ENCODE measurements around the gene PPIL4.

Gene PPIL4

DNA sequence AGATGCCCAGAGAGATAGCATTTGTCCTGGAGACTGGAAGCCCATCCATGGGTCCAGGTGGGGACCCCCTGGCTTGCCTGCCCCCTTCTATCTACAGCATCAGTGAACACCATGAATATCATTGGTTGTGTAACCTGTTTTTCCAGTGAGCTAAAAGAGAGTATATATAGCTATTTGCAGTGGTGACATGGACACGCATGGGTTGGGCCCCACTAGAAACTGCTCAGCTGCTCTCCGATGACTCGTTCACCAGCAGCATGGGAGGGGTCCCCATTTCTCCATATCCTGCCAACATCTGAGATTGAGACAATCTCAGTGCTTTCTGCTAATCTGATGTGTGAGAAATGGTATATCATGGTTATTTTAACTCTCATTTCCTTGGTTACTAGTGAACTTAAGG lies 57.0 kb downstream of the PPIL4 start:
- DNase-seq = no peak
- intact Hi-C loops (cut with DNase I) = no loop called here

DNA sequence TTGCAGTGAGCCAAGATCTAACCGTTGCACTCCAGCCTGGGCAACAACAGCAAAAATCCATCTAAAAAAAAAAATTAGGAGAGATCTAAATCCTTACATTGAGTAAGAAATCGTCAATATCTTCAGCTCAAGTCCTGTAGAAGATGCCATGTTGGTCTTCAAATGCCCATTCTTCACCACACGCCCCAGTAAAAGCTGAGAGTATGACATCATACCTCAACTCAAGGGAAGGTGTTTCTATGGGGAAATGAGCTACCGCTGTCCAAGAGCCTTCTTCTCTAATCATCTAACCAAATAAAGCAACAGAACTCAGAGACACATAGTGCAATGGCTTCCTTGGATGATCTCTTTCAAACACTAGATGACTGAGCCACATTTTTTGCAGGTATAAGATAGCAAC lies 58.5 kb downstream of the PPIL4 start:
- DNase-seq = no peak
- intact Hi-C loops (cut with DNase I) = no loop called here

DNA sequence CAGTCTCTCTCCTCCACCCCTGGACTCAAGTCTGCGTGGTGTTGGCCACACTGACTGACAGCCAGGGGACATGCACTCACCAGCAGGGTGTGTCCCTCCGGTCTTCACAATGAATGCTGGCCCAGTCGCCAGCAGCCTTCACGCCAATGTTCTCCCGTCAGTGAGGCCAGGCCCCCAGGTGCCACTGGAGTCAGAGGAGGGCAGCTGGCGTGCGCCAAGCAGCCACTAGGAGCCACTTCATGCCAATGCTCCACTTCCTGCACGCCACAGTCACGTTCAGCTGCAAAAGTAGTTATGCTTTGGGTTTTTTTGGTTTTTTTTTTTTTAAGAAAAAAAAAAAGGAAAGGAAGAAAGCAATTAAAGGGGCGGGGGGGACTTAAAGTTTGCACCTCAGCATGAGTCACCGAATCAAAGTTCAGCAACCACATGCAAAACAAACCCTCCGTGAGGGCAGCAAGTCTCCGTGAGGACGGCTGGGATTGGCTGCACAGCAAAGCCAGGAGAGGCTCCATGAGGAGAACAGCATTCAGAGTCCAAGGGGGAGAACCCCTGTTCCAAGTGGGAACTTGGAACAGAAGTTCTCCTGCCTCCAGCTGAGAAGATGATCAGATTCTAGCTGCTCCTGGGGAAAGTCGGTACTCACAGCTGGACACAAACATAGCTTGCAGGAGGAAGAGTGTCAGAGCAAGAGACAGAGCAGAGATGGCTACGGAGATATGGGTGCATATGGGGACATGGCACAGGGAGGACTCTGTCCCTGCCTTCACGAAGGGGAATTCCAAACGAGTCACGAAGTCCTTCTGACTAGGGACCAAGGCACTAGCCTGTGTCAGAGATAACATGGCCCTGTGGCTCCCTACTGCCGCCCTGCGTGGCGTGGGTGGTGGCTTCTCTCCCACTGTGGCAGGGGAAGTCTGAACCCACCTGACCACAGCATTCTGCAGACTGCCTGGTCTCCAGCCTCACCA lies 60.8 kb downstream of the PPIL4 start, which contains the start of gene ZC3H12D:
ZC3H12D (minus strand) TSS at position 282 of the 968 bp plus-strand sequence. CDS start 10,471 bp downstream, outside the sequence.
- DNase-seq = no peak
- intact Hi-C loops (cut with DNase I) = no loop called here

DNA sequence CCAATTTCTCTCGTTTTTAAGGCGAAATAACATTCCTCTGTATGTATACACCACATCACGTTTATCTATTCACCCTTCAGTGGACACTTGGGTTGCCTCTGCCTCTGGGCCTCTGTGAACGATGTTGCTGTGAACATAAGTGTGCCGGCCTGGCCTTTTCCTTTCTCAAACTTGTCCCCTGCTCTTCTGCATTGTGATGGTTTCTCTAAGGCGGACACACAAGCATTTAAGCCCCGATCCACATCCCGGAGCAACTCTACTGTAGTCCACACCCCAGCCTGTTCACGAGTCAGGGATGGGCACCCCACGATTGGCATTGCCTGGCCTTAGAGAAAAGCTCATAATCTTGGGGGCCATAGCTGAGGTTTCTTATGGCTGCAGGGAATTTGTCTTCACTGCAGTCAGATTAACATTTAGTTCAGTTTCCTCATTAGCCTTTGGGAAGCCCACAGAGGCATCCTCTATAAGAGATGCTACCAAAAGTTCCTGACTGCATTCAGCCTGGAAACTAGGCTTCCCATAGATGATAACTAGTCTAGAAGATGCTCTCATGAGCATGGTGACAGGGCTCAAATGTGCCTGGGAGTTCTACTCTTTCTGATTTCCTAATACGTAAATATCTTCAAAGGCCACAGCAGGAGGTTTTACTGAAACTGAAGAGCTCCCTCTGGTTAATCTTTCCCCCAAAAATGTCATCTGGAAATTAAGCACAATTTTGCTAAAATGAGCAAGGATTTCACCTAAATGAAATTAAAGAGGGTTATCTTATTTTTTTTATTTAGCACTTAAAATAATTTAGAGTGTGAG lies 61.8 kb downstream of the PPIL4 start:
- no peak for DNase-seq
- intact Hi-C loops (cut with DNase I) = no loop called here

DNA sequence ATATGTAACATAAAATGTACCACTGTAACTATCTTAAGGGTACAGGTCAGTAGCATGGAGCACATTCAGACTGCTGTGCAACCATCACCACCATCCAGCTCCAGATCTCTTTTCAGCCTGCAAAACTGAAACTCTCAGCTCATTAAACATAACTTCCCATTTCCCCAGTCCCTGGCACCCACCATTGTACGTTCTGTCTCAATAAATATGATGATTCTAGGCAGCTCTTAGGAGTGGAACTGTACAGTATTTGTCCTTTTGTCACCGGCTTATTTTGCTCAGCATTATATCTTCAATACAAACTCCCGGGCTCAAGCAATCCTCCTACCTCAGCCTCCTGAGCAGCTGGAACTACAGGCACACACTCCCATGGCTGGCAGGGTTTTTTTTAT lies 62.5 kb downstream of the PPIL4 start:
- DNase-seq = no peak
- intact Hi-C loops (cut with DNase I) = no loop called here

DNA sequence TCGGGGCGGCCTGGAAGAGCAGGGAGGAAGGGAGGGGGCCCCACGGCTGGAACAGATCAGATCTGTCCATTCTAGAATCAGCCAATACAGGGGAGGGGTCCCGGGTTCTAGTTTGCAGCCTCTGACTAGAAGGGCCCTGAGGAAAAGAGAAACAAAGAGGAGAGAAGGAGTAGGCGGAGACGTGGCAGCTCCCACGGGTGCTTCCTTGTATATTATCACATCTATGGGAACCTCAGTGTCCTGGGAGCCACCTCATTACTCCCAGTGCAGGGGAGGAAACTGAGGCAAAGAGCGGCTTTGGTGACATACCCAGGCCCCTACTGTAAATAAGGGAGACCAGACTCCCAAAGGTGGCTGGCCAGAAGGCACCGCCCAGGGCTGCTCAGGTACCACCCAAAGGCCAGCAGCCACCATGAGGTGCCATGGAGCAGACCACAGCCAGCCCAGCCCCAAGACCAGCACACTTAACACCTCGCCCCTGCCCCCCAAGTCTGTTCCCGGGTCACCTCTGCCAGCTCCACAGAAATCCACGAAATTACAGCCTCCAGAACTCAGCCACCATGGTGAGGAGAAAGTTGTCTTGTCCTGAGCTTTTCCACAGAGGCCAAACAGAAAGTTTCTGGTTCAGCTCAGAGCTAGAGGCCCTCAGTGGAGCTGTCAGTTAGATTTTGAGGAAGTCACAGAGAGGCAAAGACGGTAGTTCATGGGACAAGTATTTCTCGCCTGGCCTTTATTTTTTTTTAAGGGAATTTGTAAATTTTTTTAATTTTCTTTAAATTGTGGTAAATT lies 63.1 kb downstream of the PPIL4 start:
- intact Hi-C loops (cut with DNase I) = no loop called here
- no peak for DNase-seq

DNA sequence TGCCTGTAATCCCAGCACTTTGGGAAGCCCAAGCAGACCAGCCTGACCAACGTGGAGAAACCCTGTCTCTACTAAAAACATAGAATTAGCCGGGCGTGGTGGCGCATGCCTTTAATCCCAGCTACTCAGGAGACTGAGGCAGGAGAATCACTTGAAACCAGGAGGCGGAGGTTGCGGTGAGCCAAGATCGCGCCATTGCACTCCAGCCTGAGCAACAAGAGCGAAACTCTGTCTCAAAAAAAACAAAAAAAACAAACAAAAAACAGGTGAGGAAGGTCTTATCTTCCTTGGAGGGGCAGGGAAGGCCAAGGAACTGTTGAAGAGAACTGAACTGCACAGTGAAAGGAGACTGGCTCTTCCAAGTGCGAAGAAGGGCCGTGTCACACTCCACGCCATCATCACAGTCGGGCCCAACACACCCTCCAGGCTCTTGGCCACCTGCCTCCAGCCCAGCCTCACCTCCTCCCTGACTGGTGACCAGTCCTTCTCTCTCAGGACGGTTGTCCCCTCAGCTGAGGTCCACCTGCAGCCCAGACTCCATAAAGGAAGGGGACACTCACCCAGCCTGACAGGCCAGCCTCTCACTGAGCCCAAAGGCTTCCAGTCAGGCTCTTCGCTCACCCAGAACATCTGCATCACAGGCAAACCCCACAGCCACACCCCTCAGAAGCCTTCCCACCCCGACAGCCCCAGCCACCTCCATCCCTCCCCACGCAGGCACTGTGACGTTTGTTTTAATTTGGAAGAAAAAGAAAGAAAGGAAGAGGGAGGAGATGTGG lies 65.2 kb downstream of the PPIL4 start:
- no peak for DNase-seq
- intact Hi-C loops (cut with DNase I) = no loop called here

DNA sequence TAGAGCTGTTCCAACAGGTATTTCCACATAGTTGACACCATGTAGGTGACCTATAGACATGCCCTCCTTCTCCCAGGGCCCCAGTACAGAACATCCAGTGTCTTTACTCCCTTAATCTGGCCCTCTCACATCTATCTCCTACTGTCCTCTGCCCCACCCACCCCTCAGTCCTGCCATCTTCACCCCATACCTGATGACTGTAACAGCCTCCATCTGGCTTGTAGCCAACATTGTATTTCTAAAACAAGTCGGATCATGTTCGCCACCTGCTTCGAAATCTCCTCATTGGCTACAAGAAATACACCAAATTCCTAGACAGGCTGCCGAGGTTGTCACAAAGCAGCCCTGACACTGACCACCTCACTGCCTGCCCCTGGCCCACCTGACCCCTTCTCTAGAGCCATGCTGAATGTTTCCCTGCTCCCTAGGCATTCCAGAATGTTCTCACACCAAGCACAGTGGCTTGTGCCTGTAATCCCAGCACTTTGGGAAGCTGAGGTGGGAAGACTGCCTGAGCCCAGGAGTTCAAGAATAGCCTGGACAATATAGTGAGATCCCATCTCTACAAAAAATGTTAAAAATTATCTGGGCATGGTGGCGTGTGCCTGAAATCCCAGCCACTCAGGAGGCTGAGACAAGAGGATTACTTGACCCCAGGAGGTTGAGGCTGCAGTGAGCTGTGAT lies 67.1 kb downstream of the PPIL4 start:
- no peak for DNase-seq
- intact Hi-C loops (cut with DNase I) = no loop called here

DNA sequence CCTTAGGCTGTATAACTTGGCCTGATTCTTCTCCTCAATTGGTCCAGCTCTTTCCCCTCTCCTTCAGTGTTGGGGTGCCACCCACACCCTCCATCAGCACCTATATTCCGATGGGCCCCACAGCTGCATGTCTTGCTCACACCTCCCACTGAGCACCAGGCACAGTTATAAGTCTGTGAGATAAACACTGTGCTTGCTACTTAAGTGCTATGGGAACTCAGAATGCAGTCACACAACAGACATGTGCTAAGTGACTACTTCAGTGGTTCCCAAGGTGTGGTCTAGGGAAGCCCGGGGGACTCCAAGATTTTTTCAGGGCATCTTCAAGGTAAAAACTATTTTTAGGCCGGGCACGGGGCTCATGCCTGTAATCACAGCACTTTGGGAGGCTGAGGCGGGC lies 68.3 kb downstream of the PPIL4 start:
- intact Hi-C loops (cut with DNase I) = no loop called here
- peak in 1 of 10 donors; percentile 70 for DNase-seq

DNA sequence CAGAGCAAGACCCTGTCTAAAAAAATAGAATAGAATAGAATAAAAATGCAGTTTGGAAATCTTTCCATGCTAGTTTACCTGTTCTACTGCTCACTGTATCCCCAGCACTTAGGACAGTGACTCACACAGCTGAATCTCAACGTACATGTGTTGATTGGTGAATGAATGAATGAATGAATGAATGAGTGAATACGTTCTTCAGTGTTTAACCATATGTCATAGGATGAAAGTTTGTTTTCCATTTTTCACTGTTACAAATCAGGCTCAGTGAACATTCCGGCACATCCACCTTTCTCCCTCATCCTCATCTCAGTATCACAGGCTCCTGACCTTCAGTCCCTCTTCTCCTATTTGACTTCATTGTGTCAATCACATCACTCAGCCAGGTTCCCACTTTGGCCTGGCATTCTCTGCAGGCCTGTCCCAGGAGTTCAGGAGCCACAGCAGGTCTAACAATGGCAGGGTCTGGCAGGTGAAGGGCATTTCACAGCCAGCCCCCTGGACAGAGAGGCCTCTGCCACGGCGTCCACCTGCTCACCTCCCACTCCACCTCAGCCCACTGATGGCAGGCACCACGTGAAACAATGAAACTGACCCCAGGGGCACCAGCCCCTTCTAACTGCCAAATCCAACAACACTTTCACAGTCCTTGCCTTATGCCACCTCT lies 68.9 kb downstream of the PPIL4 start:
- peak in 1 of 10 donors; percentile 40 for DNase-seq
- intact Hi-C loops (cut with DNase I) = no loop called here

DNA sequence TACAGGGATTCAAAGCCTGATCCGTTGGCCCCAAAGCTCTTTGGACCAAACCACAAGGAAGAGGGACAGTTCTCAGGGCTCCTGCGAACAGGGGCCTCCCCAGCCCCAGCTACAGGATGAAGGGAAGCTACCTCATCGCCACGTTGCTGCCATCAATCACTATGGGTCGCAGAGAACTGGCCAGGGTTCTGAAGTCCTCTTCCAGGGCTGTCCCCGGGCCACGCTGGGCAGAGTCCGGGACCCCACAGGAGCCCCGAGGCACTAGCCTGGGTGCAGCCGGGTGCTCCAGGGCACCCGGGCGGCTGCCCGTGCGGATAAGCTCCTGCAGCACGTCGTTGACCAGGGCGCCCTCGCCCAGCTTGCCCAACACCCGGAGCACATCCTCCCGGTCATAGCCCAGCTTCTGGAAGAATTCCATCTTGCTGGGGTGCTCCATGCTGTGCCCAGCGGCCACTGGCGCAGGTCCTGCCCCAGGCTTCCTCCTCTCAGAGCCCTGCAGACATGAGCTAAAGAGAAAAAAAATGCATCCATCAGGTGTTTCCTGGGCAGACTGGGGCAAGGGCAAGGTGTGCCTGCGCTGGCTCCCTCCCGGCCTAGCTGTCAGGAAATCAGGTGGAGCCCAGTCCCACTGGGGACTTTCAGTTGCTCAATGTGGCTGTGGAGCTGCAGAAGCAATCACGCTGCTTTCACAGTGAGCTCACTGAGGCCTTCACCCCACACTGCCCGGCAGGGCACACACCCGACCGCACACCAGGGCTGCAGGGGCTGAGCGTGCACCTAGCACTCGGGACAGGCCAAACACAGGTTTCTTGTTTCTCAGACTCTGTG lies 71.5 kb downstream of the PPIL4 start:
- DNase-seq = peak in 1 of 10 donors; percentile 73
- intact Hi-C loops (cut with DNase I) = no loop called here

DNA sequence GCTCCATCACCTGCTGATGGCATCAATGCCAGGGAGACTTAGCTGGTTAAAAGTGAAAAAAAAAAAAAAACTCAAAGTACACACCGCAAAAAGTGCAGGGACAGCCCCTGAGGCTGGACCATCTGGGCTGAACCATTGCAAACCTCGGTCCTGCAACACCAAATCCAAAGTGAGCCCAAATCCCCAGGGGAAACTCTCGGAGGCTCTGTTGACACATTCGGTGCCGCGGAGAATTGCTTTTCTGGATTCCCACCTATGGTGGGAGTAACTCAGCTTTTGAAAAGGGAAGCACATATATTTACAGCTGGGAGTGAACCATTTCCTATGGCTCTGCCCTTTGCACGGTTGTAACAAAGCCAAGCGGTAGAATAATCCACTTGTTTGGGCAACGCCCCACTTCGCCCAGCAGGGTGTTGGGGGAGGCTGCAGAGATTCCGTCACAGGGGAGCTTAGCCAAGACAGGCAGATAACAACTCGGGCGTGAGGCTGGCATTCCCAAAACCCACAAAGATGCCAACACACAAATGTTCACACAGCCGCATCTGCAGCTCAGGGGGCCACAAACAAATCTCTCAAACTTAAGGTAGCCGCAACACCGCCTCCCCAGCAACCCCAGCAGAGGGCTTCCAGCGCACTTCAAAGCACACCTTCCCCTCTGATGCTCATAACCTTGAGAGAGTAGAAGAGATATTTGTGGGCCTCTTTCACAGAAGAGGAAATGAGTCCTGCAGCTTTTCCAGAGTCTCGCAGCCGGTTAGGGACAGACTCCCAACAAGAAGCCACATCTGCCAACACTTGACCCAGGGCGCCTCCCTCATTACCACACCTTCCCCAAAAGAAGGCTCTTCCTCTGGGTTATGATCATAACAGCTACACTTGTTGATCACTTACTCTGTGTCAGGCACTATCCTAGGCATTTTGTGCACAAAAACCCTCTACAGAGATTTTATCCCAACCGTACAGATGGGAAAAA lies 72.5 kb downstream of the PPIL4 start:
- intact Hi-C loops (cut with DNase I) = no loop called here
- peak in 1 of 10 donors; percentile 83 for DNase-seq

DNA sequence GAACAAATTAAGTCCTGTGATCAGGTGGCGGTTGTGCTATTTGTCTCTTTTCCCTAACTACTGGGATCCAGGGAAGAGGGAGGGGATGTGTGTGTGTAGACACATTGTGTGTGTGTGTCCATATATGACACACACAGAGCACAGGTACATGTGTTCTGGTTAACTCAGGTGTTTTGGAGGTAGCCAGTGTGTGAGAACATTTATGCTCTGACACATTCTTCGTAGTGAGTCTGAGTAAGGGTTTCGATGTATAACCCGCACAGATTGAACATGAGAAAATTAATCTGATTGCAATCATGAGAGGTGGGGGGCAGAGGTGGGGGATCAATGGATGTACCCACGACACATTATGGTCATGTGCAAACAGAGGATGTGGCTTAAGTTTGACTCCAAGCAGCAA lies 73.6 kb downstream of the PPIL4 start:
- no peak for DNase-seq
- intact Hi-C loops (cut with DNase I) = no loop called here

DNA sequence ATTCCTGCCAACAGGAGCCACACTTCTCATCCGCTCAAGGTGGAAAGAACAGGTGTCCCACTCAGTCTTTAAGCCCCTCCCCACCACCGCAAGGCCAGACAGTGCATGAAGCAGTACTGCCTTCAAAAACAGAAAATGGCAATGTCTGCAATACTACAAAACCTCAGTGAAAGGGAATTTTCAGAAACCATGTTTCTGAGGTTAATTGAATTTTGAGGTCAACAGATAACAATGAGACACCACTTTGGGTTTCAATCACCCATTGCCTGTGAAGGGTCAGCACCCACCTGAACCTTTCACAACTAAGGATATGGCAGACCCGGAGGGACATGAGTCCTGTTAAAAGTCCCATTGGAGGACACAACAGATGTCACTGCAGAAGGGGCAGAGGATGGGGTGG lies 74.0 kb downstream of the PPIL4 start:
- peak in 1 of 10 donors; percentile 35 for DNase-seq
- intact Hi-C loops (cut with DNase I) = no loop called here

DNA sequence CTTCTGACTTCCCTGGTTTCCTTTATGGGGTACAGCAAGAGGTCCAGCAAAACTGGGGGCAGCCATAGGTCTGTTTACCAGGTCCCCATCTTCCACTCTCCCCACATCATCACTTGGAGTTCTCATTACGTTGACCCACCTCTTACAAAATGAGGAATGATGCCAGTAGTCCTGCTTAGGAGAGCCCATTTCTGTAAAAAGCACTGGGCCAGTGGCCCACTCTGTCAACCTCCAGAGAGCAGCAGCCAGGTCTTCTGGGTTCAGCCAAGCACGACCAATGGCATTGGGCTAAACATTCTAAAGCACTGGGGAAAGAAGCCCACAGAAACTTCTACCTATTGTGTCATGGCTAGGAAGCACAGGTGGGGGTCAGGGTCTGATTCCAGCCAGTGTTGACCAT lies 74.9 kb downstream of the PPIL4 start:
- intact Hi-C loops (cut with DNase I) = no loop called here
- peak in 1 of 10 donors; percentile 52 for DNase-seq

DNA sequence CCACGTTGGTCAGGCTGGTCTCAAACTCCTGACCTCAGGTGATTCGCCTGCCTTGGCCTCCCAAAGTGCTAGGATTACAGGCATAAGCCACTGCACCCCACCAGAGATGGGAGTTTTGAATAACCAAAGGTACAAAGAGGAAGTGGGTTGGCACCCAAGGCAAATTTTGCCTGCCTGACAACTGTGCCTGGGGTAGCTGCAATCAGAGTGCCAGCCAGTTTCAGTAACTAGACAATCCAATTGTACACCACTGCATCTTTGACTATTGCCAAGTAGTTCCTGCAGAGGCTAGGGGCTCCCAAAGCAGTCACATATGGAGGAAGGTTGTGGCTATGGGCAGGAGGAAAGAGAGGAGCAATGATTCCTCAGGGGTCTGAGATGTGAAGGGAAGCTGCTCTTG lies 77.7 kb downstream of the PPIL4 start:
- intact Hi-C loops (cut with DNase I) = no loop called here
- DNase-seq = peak in 1 of 10 donors; percentile 27

DNA sequence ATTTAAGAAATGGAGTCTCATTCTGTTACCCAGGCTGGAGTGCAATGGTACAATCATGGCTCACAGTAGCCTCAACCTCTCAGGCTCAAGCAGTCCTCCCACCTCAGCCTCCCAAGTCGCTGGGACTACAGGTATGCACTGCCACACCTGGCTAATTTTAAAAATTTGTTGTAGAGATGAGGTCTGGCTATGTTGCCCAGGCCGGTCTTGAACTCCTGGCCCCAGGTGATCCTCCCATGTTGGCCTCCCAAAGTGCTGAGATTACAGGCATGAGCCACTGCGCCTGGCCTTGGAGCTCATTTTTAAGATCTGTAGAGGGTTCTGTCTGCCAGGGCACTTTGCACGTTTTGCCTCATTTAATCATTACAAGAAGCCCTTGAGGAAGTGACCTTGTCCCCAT lies 78.6 kb downstream of the PPIL4 start:
- intact Hi-C loops (cut with DNase I) = no loop called here
- DNase-seq = peak in 2 of 10 donors; percentile 16 to 40
